GM12892 (cell line): ENCODE results near the gene AMER1.

Experiments
- POLR2A ChIP-seq: IDR thresholded peaks from 2 replicates; pipeline ENCODE4 v1.6.1; 2011; ENCODE audit warnings: low read depth, low read length, control low read depth
- POLR2AphosphoS5 ChIP-seq: IDR thresholded peaks from 2 replicates; pipeline ENCODE4 v1.6.1; 2011; ENCODE audit warnings: low read depth, low read length, control low read depth
- TAF1 ChIP-seq: IDR thresholded peaks from 2 replicates; pipeline ENCODE4 v1.6.1; 2011; ENCODE audit warnings: low read depth, mild to moderate bottlenecking, control low read depth, low read length, borderline replicate concordance

DNA sequence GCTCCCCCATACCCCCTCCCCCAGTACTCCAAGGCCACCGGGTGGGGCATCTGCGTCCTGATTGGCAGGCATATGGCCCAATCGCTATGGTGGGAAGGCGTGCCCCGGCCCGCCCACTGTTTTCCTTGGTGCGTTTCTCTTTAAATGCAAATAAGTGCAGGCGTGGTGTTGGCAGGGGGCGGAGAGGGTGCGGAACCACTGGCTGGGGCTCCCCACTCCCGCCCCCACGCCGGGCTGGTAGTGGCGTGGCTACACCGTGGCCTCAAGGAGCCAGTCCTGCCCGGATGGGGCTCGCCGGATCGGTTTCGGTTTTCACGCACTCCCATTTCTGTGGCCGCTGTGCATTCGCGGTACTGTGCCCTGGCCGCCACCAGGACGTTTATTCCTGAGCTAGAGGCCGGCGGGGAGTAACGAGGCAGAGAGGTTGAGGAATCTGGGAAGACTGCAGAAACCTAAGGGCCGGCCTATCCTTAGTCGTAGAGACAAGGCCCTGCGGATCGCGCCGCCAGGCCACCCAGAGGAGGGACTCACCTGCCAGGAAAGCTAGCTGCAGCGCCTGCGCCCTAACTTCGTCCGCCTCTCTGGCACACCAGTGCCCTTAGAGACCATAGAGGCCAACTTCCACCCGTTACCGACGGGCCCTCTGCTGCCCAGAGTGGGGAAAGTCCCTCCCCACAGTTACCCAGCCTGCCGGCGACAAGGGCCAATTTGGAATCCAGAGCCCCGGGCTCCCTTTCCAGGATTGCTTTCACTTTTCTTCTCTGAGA lies 410 bp upstream of the AMER1 start:
- TF ChIP-seq POLR2A (peak; percentile 77; the same call in 1 of the 2 replicates), TAF1 (no peak), POLR2AphosphoS5 (0 out of 2 replicates have a peak, but pooled peaks have one; percentile 33)
